NCI-H1436 treated with DMSO at 0.1 percent for 48 hours (cell line): ENCODE data around the gene LRRC23.

Experiments used
- DNase-seq: peaks from one replicate; lab custom pipeline; 2025; lab: John Stamatoyannopoulos, UW

The LRRC23 gene

GRCh38 chr12:6943722-6944380 is 39.2 kb downstream of the LRRC23 start, which contains the start of the genes C12orf57 and RNU7-1:
C12orf57 (plus strand) TSS chr12:6944022; CDS start chr12:6944122, 100 bp downstream.
RNU7-1 (plus strand) TSS chr12:6943816.
- peak; percentile 60 for DNase-seq

GRCh38 chr12:6944381-6945186 is 40.0 kb downstream of the LRRC23 start:
- peak; percentile 48 for DNase-seq

- DNase-seq = no peak
Observed at GRCh38 chr12:6945613-6946012, 41.0 kb downstream of the LRRC23 start.

GRCh38 chr12:6946033-6946919 is 41.7 kb downstream of the LRRC23 start:
- DNase-seq = peak; percentile 61

GRCh38 chr12:6946920-6947374 is 42.3 kb downstream of the LRRC23 start:
- no peak for DNase-seq

- no peak for DNase-seq
Observed at GRCh38 chr12:6947615-6948014, 43.0 kb downstream of the LRRC23 start.

GRCh38 chr12:6948873-6949594 is 44.4 kb downstream of the LRRC23 start:
- no peak for DNase-seq

- DNase-seq = no peak
Observed at GRCh38 chr12:6950401-6950801, 45.8 kb downstream of the LRRC23 start.

GRCh38 chr12:6950811-6951540 is 46.4 kb downstream of the LRRC23 start, which contains the start of gene PTPN6:
PTPN6 (plus strand) TSS chr12:6951356; CDS start chr12:6951513, 157 bp downstream.
- no peak for DNase-seq

GRCh38 chr12:6951551-6952120 is 47.0 kb downstream of the LRRC23 start:
- no peak for DNase-seq

- DNase-seq = no peak
Observed at GRCh38 chr12:6952121-6952862, 47.7 kb downstream of the LRRC23 start.

GRCh38 chr12:6952863-6953441 is 48.3 kb downstream of the LRRC23 start:
- DNase-seq = no peak

- no peak for DNase-seq
Observed at GRCh38 chr12:6953442-6954315, 49.1 kb downstream of the LRRC23 start.

- no peak for DNase-seq
Observed at GRCh38 chr12:6954316-6955107, 49.9 kb downstream of the LRRC23 start.

GRCh38 chr12:6955108-6956020 is 50.7 kb downstream of the LRRC23 start:
- DNase-seq = no peak

GRCh38 chr12:6956021-6956727 is 51.6 kb downstream of the LRRC23 start:
- DNase-seq = no peak
